Endothelial cell of umbilical vein (primary cell): Measurements from ENCODE around the gene RHCE.

ENCODE experiments used
- FOS ChIP-seq: IDR thresholded peaks from 2 replicates; pipeline ENCODE4 v1.6.1; 2011; ENCODE audit warnings: mild to moderate bottlenecking, low read length, moderate library complexity, borderline replicate concordance; ENCODE audit not compliant: insufficient read depth
- GATA2 ChIP-seq: IDR thresholded peaks from 2 replicates; pipeline ENCODE4 v1.7.0; 2011; ENCODE audit warnings: low read depth, mild to moderate bottlenecking, moderate library complexity, mixed read lengths, low read length; ENCODE audit not compliant: insufficient read length, insufficient read depth
- POLR2A ChIP-seq: IDR thresholded peaks from 2 replicates; pipeline ENCODE4 v1.6.1; 2012; ENCODE audit warnings: low read depth, mild to moderate bottlenecking, control low read depth, low read length
- POLR2AphosphoS5 ChIP-seq: IDR thresholded peaks from 2 replicates; pipeline ENCODE4 v1.6.1; 2012; ENCODE audit warnings: low read depth, mild to moderate bottlenecking, control low read depth, low read length, moderate library complexity; ENCODE audit not compliant: insufficient read depth
- TF ChIP-seq, protein P1 (sequence below), 2 donors: IDR thresholded peaks; 1 replicate in 1 of 2; 2 replicates in 1 of 2; pipeline ENCODE4 v1.5.1; 2011; ENCODE audit warnings: low read length in 2 of 2, mild to moderate bottlenecking in 2 of 2, moderate library complexity in 2 of 2, control low read depth in 1 of 2, inconsistent platforms in 1 of 2, low read depth in 1 of 2; ENCODE audit not compliant: insufficient read depth in 1 of 2; ENCODE audit errors: extremely low read depth in 1 of 2

- TF ChIP-seq, protein P1, sequence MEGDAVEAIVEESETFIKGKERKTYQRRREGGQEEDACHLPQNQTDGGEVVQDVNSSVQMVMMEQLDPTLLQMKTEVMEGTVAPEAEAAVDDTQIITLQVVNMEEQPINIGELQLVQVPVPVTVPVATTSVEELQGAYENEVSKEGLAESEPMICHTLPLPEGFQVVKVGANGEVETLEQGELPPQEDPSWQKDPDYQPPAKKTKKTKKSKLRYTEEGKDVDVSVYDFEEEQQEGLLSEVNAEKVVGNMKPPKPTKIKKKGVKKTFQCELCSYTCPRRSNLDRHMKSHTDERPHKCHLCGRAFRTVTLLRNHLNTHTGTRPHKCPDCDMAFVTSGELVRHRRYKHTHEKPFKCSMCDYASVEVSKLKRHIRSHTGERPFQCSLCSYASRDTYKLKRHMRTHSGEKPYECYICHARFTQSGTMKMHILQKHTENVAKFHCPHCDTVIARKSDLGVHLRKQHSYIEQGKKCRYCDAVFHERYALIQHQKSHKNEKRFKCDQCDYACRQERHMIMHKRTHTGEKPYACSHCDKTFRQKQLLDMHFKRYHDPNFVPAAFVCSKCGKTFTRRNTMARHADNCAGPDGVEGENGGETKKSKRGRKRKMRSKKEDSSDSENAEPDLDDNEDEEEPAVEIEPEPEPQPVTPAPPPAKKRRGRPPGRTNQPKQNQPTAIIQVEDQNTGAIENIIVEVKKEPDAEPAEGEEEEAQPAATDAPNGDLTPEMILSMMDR (IDR thresholded peaks at IDR 0.05; ENCODE audit: extremely low read depth in 1 of 2, insufficient read depth in 1 of 2, low read depth in 1 of 2, low read length in 2 of 2) = no peak
- no peak for TF ChIP-seq POLR2AphosphoS5
- TF ChIP-seq GATA2 = peak; percentile 71
- TF ChIP-seq POLR2A = no peak
- peak; percentile 88 for TF ChIP-seq FOS
Measured at GRCh38 chr1:25469177-25469576, 48.6 kb upstream of the RHCE start.
